K562 (cell line): ENCODE data around the gene LVRN. TPM values are rescaled to one million over a fixed set of nuclear protein-coding genes. Genes with fewer than 3 reads are reported as not detected.

ENCODE experiments used
- ATAC-seq: fragments of 200-7000 bp; cut with Tn5 transposase; 3 replicates; pipeline ENCODE4 v1.9.1; 2020; ENCODE audit warnings: moderate library complexity
- BruUV-seq: library from RNA; stranded (reverse); fragments of 400-500 nt; replicated peaks from 2 replicates; lab custom pipeline; 2021; lab: Mats Ljungman, UMichigan
- CTCF ChIA-PET: fragments of 300-600 bp; formaldehyde crosslinking; extraction: SDS; loops from one replicate; lab custom pipeline; 2021; ENCODE audit warnings: low intra/inter-chr PET ratio; lab: Yijun Ruan, JAX
- POLR2A ChIA-PET: fragments of 300-600, 350-650 bp; sonication (Branson Sonifier 250); formaldehyde crosslinking; extraction: SDS; loops from one replicate; lab custom pipeline; 2021; ENCODE audit warnings: antibody characterized with exemption, inconsistent platforms; lab: Yijun Ruan, JAX
- DNase-seq, 4 experiments: peaks; one replicate each; pipeline versions ENCODE4 v3.0.0 to v3.0.0-alpha.2; 2011 to 2018; ENCODE audit warnings: low spot score in 3 of 4, mixed read lengths in 3 of 4; ENCODE audit errors: extremely low read depth in 1 of 4
- FAIRE-seq: peaks from 2 replicates; lab custom pipeline; 2011; peaks lifted over from hg19 to GRCh38; lab: Jason Lieb, UNC
- H2AFZ ChIP-seq: 2 replicates; pipeline ENCODE4 v1.6.0; 2011; ENCODE audit warnings: low read depth, low read length, control low read depth, inconsistent platforms
- H3K27ac ChIP-seq: fragments of 200-600 bp; 3 replicates; pipeline ENCODE4 v1.8.0; 2011; ENCODE audit warnings: low read depth, mild to moderate bottlenecking, control low read depth, inconsistent platforms, low read length, moderate library complexity, mixed read lengths; ENCODE audit errors: extremely low read depth
- H3K27me3 ChIP-seq, 2 experiments: fragments of 300-600 bp in 1 of 2; 2 replicates in 1 of 2; 3 replicates in 1 of 2; pipeline versions ENCODE4 v1.6.0 to v1.8.0; 2011; ENCODE audit warnings: inconsistent platforms in 2 of 2, low read length in 2 of 2, mild to moderate bottlenecking in 1 of 2, mixed read lengths in 1 of 2, moderate library complexity in 1 of 2; ENCODE audit not compliant: control insufficient read depth in 2 of 2, insufficient read depth in 2 of 2
- H3K36me3 ChIP-seq: fragments of 300-600 bp; 3 replicates; pipeline ENCODE4 v1.8.0; 2011; ENCODE audit warnings: mild to moderate bottlenecking, low read length, inconsistent platforms; ENCODE audit not compliant: control insufficient read depth, insufficient read depth
- H3K4me1 ChIP-seq, 2 experiments: fragments of 200-600 bp in 1 of 2; replicated peaks in 1 of 2; 2 replicates in 1 of 2; 3 replicates in 1 of 2; pipeline versions ENCODE4 v1.5.1 to v1.8.0; 2011; ENCODE audit warnings: inconsistent platforms in 2 of 2, low read length in 2 of 2, mild to moderate bottlenecking in 1 of 2, mixed read lengths in 1 of 2, moderate library complexity in 1 of 2; ENCODE audit not compliant: control insufficient read depth in 2 of 2, insufficient read depth in 2 of 2
- H3K4me2 ChIP-seq: 2 replicates; pipeline ENCODE4 v1.6.1; 2011; ENCODE audit warnings: low read length, control low read depth, inconsistent platforms, mixed read lengths; ENCODE audit not compliant: insufficient read depth
- H3K4me3 ChIP-seq: fragments of 200-600 bp; sonication (generic), shearing (Covaris generic); 2 replicates; pipeline ENCODE4 v1.5.1; 2016; ENCODE audit warnings: control low read depth, inconsistent platforms
- H3K79me2 ChIP-seq: fragments of 200-600 bp; 3 replicates; pipeline ENCODE4 v1.8.0; 2011; ENCODE audit warnings: low read length, inconsistent platforms; ENCODE audit not compliant: control insufficient read depth, insufficient read depth
- H3K9ac ChIP-seq, 2 experiments: 2 replicates each; pipeline versions ENCODE4 v1.6.0 to v1.6.1; 2011; ENCODE audit warnings: low read depth in 2 of 2, low read length in 2 of 2, control low read depth in 1 of 2, inconsistent platforms in 1 of 2, mild to moderate bottlenecking in 1 of 2, mixed read lengths in 1 of 2; ENCODE audit not compliant: insufficient read depth in 1 of 2
- H3K9me1 ChIP-seq: one replicate; pipeline ENCODE4 v1.6.0; 2011; ENCODE audit warnings: inconsistent platforms, mild to moderate bottlenecking, low read length, moderate library complexity; ENCODE audit not compliant: control insufficient read depth, insufficient read depth
- H3K9me3 ChIP-seq: replicated peaks from 2 replicates; pipeline ENCODE4 v1.5.1; 2011; ENCODE audit warnings: low read depth, low read length, inconsistent platforms; ENCODE audit not compliant: control insufficient read depth, insufficient read depth
- H4K20me1 ChIP-seq: replicated peaks from 2 replicates; pipeline ENCODE4 v1.6.1; 2011; ENCODE audit warnings: low read length, inconsistent platforms, mixed read lengths; ENCODE audit not compliant: control insufficient read depth, insufficient read depth
- C11orf30 ChIP-seq: fragments of 450-650 bp; IDR thresholded peaks from 2 replicates; pipeline ENCODE4 v1.6.1; 2016; ENCODE audit warnings: low read depth, mild to moderate bottlenecking
- CBX5 ChIP-seq: IDR thresholded peaks from 2 replicates; pipeline ENCODE4 v1.6.1; 2014; ENCODE audit warnings: low read depth, borderline replicate concordance
- CEBPB ChIP-seq: fragments of 450-650 bp; IDR thresholded peaks from 2 replicates; pipeline ENCODE4 v1.6.1; 2016; ENCODE audit warnings: missing genetic modification characterization, missing compliant biosample characterization
- CTCF ChIP-seq, 3 experiments: IDR thresholded peaks in 2 of 3; conservative IDR thresholded peaks in 1 of 3; 2 replicates each; pipeline ENCODE4 v1.5.1; 2011 to 2012; ENCODE audit warnings: low read length in 3 of 3, mild to moderate bottlenecking in 3 of 3, control low read depth in 2 of 3, improper control_type of control experiment in 1 of 3, inconsistent platforms in 1 of 3, low read depth in 1 of 3, mixed read lengths in 1 of 3, moderate library complexity in 1 of 3; ENCODE audit not compliant: insufficient read depth in 2 of 3
- CTCFL ChIP-seq: IDR thresholded peaks from 2 replicates; pipeline ENCODE4 v1.6.1; 2011; ENCODE audit warnings: borderline replicate concordance, low read depth, mild to moderate bottlenecking, moderate library complexity, low read length; ENCODE audit not compliant: insufficient read depth, poor library complexity, severe bottlenecking
- ELK3 ChIP-seq: fragments of 450-650 bp; formaldehyde crosslinking; IDR thresholded peaks from 2 replicates; pipeline ENCODE4 v1.4.0; 2020; ENCODE audit warnings: mild to moderate bottlenecking
- ETV5 ChIP-seq: sonication (generic); formaldehyde crosslinking; IDR thresholded peaks from 2 replicates; pipeline ENCODE4 v1.4.0; 2020; ENCODE audit warnings: low read depth, mild to moderate bottlenecking, missing genetic modification reagents
- FOXP1 ChIP-seq: sonication (generic); formaldehyde crosslinking; IDR thresholded peaks from 2 replicates; pipeline ENCODE4 v1.8.0; 2022; ENCODE audit warnings: mild to moderate bottlenecking, missing genetic modification reagents
- GATAD2B ChIP-seq: fragments of 450-650 bp; IDR thresholded peaks from 2 replicates; pipeline ENCODE4 v1.6.1; 2017; ENCODE audit warnings: mild to moderate bottlenecking, borderline replicate concordance
- KHSRP ChIP-seq: fragments of 450-650 bp; IDR thresholded peaks from 2 replicates; pipeline ENCODE4 v1.6.1; 2017
- MAFG ChIP-seq: fragments of 450-650 bp; conservative IDR thresholded peaks from 2 replicates; pipeline ENCODE4 v1.6.1; 2016; ENCODE audit warnings: missing genetic modification characterization, missing compliant biosample characterization
- MEF2A ChIP-seq: IDR thresholded peaks from 2 replicates; pipeline ENCODE4 v1.6.1; 2011; ENCODE audit warnings: low read depth, mild to moderate bottlenecking, low read length, moderate library complexity; ENCODE audit not compliant: control insufficient read depth
- MTF1 ChIP-seq: fragments of 250-450 bp; sonication (Bioruptor Pico); IDR thresholded peaks from 2 replicates; pipeline ENCODE4 v1.9.0; 2021; ENCODE audit warnings: moderate library complexity, mild to moderate bottlenecking, inconsistent platforms, borderline replicate concordance
- RAD21 ChIP-seq, 2 experiments: fragments of 250-450 bp in 1 of 2; fragments of 450-650 bp in 1 of 2; sonication (Bioruptor Pico) in 1 of 2; formaldehyde crosslinking in 1 of 2; IDR thresholded peaks in 1 of 2; conservative IDR thresholded peaks in 1 of 2; 2 replicates each; pipeline versions ENCODE4 v1.4.0 to v1.8.0; 2020 to 2022; ENCODE audit warnings: mild to moderate bottlenecking in 2 of 2, moderate library complexity in 1 of 2
- RBM39 ChIP-seq: fragments of 200-400 bp; formaldehyde crosslinking; optimal IDR thresholded peaks from 2 replicates; pipeline ENCODE3; 2018; ENCODE audit warnings: low read depth, low read length
- ZNF316 ChIP-seq: fragments of 450-650 bp; IDR thresholded peaks from 2 replicates; pipeline ENCODE4 v1.6.1; 2016
- ZNF740 ChIP-seq, 3 experiments: fragments of 200-800 bp in 1 of 3; sonication (Bioruptor generic) in 1 of 3; sonication (generic) in 1 of 3; formaldehyde crosslinking in 1 of 3; IDR thresholded peaks; 2 replicates each; pipeline versions ENCODE4 v1.6.1 to v1.8.0; 2016 to 2022; ENCODE audit warnings: mild to moderate bottlenecking in 2 of 3, missing compliant biosample characterization in 2 of 3, missing genetic modification characterization in 2 of 3, missing genetic modification reagents in 1 of 3
- WGBS: fragments of 100-300 bp; shearing (Covaris generic); methylation state at CpG from one replicate; pipeline ENCODE4 v1.1.6; 2016; ENCODE audit warnings: low coverage, mixed read lengths; ENCODE audit not compliant: insufficient coverage; ENCODE audit errors: missing lambda C conversion rate; 5-methylcytosine and 5-hydroxymethylcytosine counted together
- in situ Hi-C: fragments of 300-500 bp; cut with MboI; formaldehyde crosslinking; loops from 4 replicates; pipeline ENCODE4 v1.15.0; 2018; ENCODE audit warnings: inconsistent platforms, mixed read lengths
- intact Hi-C: fragments of 100-400 bp; cut with micrococcal nuclease; formaldehyde crosslinking; loops from 2 replicates; pipeline ENCODE4 v1.14.2; 2022
- polyA plus RNA-seq, 8 experiments: library from polyadenylated mRNA; depleted of rRNA in 4 of 8; stranded (reverse) in 5 of 8; unstranded in 3 of 8; fragments of >200 nt; fragmentation: Nextera tagmentation in 2 of 8; fragmentation: Illumina TruSeq in 1 of 8; extraction: Ambion mirVana in 2 of 8; extraction: Trizol in 1 of 8; gene quantifications; 2 replicates each; pipeline versions ENCODE4 v1.2.1 to v1.2.3, GENCODE V29; 2011 to 2014; ENCODE audit warnings: inconsistent platforms in 1 of 8, missing spikeins in 1 of 8
- total RNA-seq, 7 experiments: library from RNA; depleted of rRNA in 6 of 7; stranded (reverse); fragments of >200 nt in 6 of 7; fragmentation: Illumina TruSeq in 2 of 7; extraction: Trizol in 2 of 7; gene quantifications; 2 replicates each; pipeline versions ENCODE4 v1.2.1 to v1.2.3, GENCODE V29; 2011 to 2021; ENCODE audit warnings: low replicate concordance in 1 of 7

Gene LVRN
- total and polyA plus RNA-seq, 9 of the 15 experiments (the other 6 are each of a cell fraction or from before 2014, with no cell fraction given): 2.6 to 5.3 (median 4.1) TPM

GRCh38 chr5:115978779-115979178 is 16.5 kb downstream of the LVRN start:
- H3K79me2 ChIP-seq: no peaks in the 10 kb centered on the region
- ATAC-seq (peak; percentile 59; the same call in 2 of the 3 replicates), FAIRE-seq (no peak), DNase-seq (no peak)
- H4K20me1 ChIP-seq: no peaks in the 10 kb centered on the region
- no peaks in the 10 kb centered on the region for H3K27me3 ChIP-seq
- H3K27ac ChIP-seq: no peak overlapping the region
- H3K4me3 ChIP-seq: no peak overlapping the region
- intact Hi-C loops: loop anchor here (10.0 kb wide), 1 partner anchor 86 kb away; no protein-coding TSS in a partner anchor
- H3K4me1 ChIP-seq: no peaks in the 10 kb centered on the region
- WGBS: 5% methylated on average over 2 of the region's 2 CpGs
- in situ Hi-C loops: no loop called here
- H3K36me3 ChIP-seq: no peaks in the 10 kb centered on the region
- no peaks in the 10 kb centered on the region for H3K9me3 ChIP-seq
- no TSS peak for BruUV-seq
- no peak overlapping the region for H3K4me2 ChIP-seq
- no peak overlapping the region for H3K9ac ChIP-seq
- CTCF ChIA-PET: no interaction called here
- POLR2A ChIA-PET: interaction anchor here (0.6 to 1.2 kb wide), 2 partner anchors 10 to 85 kb away, joined by 3 to 4 read pairs; no protein-coding TSS in a partner anchor
- H2AFZ ChIP-seq: no peak overlapping the region
- H3K9me1 ChIP-seq: no peaks in the 10 kb centered on the region
- TF ChIP-seq CTCFL: no peak
- TF ChIP-seq CBX5: no peak
- TF ChIP-seq ELK3 (CRISPR knock-in tag): no peak
- peak in 1 of 3 experiments; percentile 19; a peak in 1 of 6 replicates for TF ChIP-seq CTCF (IDR thresholded peaks at IDR 0.05 in 2 of 3, conservative IDR thresholded peaks at IDR 0.05 in 1 of 3; ENCODE audit: insufficient read depth in 2 of 3, low read depth in 1 of 3, low read length in 3 of 3)
- TF ChIP-seq GATAD2B: no peak
- no peak for TF ChIP-seq ZNF740 (CRISPR knock-in tag; IDR thresholded peaks at IDR 0.05)
- TF ChIP-seq ZNF740 (tag; IDR thresholded peaks at IDR 0.05): no peak
- peak in 1 of 2 experiments; percentile 33; a peak in 1 of 4 replicates for TF ChIP-seq RAD21 (CRISPR knock-in tag; conservative IDR thresholded peaks at IDR 0.05 in 1 of 2, IDR thresholded peaks at IDR 0.05 in 1 of 2)
- no peak for TF ChIP-seq FOXP1
- peak; percentile 81 for TF ChIP-seq C11orf30
- no peak for TF ChIP-seq MEF2A
- TF ChIP-seq RBM39: no peak
- TF ChIP-seq CEBPB (tag): no peak
- no peak for TF ChIP-seq MTF1
- TF ChIP-seq KHSRP: no peak
- peak; percentile 90 for TF ChIP-seq ZNF316
- TF ChIP-seq MAFG (tag): peak; percentile 85
- no peak for TF ChIP-seq ETV5
